DOHH2 (cell line): ENCODE data around the gene ADCY5.

Source experiments
- H3F3A ChIP-seq: fragments of 200-600 bp; sonication (generic), shearing (Covaris generic); 2 replicates; pipeline ENCODE4 v1.6.0; 2016; ENCODE audit warnings: antibody characterized with exemption, mild to moderate bottlenecking; ENCODE audit not compliant: control insufficient read depth, insufficient read depth
- H3K27ac ChIP-seq: fragments of 200-600 bp; sonication (generic); 2 replicates; pipeline ENCODE4 v1.5.1; 2014; ENCODE audit warnings: low read depth, mild to moderate bottlenecking, low read length, moderate library complexity
- H3K27me3 ChIP-seq: fragments of 200-600 bp; sonication (generic); 2 replicates; pipeline ENCODE4 v1.6.1; 2014; ENCODE audit warnings: mild to moderate bottlenecking, low read length, mixed read lengths; ENCODE audit not compliant: control insufficient read depth
- H3K36me3 ChIP-seq: fragments of 200-600 bp; sonication (generic); 2 replicates; pipeline ENCODE4 v1.6.1; 2014; ENCODE audit warnings: mild to moderate bottlenecking, low read length, moderate library complexity, mixed read lengths; ENCODE audit not compliant: control insufficient read depth
- H3K4me1 ChIP-seq: fragments of 200-600 bp; sonication (generic); 2 replicates; pipeline ENCODE4 v1.6.1; 2014; ENCODE audit warnings: mild to moderate bottlenecking, low read length, mixed read lengths; ENCODE audit not compliant: control insufficient read depth
- H3K4me2 ChIP-seq: fragments of 200-600 bp; sonication (generic); 2 replicates; pipeline ENCODE4 v1.6.0; 2014; ENCODE audit warnings: mild to moderate bottlenecking, low read length, moderate library complexity
- H3K4me3 ChIP-seq: fragments of 200-600 bp; sonication (generic); 2 replicates; pipeline ENCODE4 v1.5.1; 2014; ENCODE audit warnings: mild to moderate bottlenecking, low read length, mixed read lengths
- H3K79me2 ChIP-seq: fragments of 200-600 bp; sonication (generic); 2 replicates; pipeline ENCODE4 v1.6.1; 2014; ENCODE audit warnings: mild to moderate bottlenecking, low read length, mixed read lengths; ENCODE audit not compliant: control insufficient read depth
- H3K9me2 ChIP-seq: fragments of 200-600 bp; sonication (generic); replicated peaks from 2 replicates; pipeline ENCODE4 v1.6.1; 2014; ENCODE audit warnings: mild to moderate bottlenecking, low read length, mixed read lengths; ENCODE audit not compliant: control insufficient read depth
- H3K9me3 ChIP-seq: fragments of 200-600 bp; sonication (generic); 2 replicates; pipeline ENCODE4 v1.6.1; 2014; ENCODE audit warnings: antibody characterized with exemption, low read length, mixed read lengths; ENCODE audit not compliant: control insufficient read depth, insufficient read depth
- H4K20me1 ChIP-seq: fragments of 200-600 bp; sonication (generic); 2 replicates; pipeline ENCODE4 v1.6.0; 2014; ENCODE audit warnings: low read depth, mild to moderate bottlenecking, antibody characterized with exemption, low read length, moderate library complexity; ENCODE audit not compliant: control insufficient read depth, insufficient read depth
- CTCF ChIP-seq: fragments of 200-600 bp; sonication (generic); IDR thresholded peaks from one replicate; pipeline ENCODE4 v1.5.1; 2014; ENCODE audit warnings: antibody characterized with exemption, mild to moderate bottlenecking, low read depth, low read length; ENCODE audit not compliant: poor library complexity, severe bottlenecking
- EZH2phosphoT487 ChIP-seq: fragments of 200-600 bp; sonication (generic); IDR thresholded peaks from 2 replicates; pipeline ENCODE4 v1.6.1; 2017; ENCODE audit warnings: borderline replicate concordance, mild to moderate bottlenecking, antibody characterized with exemption, low read length, moderate library complexity, mixed read lengths

ADCY5 gene

GRCh38 chr3:123289391-123290106 is 159.3 kb downstream of the ADCY5 start:
- no peaks in the 10 kb centered on the region for H4K20me1 ChIP-seq
- H3K27me3 ChIP-seq, result no peaks in the 10 kb centered on the region

DNA sequence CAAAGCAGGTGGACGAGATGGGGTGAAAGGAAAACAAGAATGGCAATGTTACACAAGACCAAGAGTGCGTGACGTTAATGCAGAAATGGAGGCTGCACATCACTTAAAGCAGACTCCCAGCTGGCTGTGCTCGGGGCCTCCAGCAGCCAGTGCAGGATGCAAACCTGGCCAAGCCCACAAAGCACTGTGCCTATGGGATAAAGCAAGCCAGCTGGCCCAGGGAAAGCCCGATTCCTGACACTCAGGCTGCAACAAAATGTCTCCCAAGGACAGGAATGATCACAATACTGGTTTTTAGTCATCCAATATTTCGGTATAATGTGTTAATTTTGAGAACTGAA is 161.0 kb downstream of the ADCY5 start:
- no peaks in the 10 kb centered on the region for H3K27me3 ChIP-seq
- no peak for TF ChIP-seq EZH2phosphoT487
- TF ChIP-seq CTCF, result no peak
- no peak overlapping the region for H3K4me3 ChIP-seq
- H3K27ac ChIP-seq, result no peak overlapping the region
- H3K36me3 ChIP-seq, result no peaks in the 10 kb centered on the region
- no peaks in the 10 kb centered on the region for H4K20me1 ChIP-seq
- H3F3A ChIP-seq, result no peaks in the 10 kb centered on the region
- no peaks in the 10 kb centered on the region for H3K9me2 ChIP-seq
- H3K79me2 ChIP-seq, result no peaks in the 10 kb centered on the region
- H3K4me1 ChIP-seq, result no peaks in the 10 kb centered on the region
- H3K4me2 ChIP-seq, result no peak overlapping the region
- no peaks in the 10 kb centered on the region for H3K9me3 ChIP-seq

More at GRCh38 chr3:123289391-123290106, 159.3 kb downstream of the ADCY5 start:
- Histone ChIP-seq H3K9me3 (no peaks in the 10 kb centered on the region), H3K36me3 (no peaks in the 10 kb centered on the region), H3K79me2 (no peaks in the 10 kb centered on the region), H3K4me1 (no peaks in the 10 kb centered on the region), H3F3A (no peaks in the 10 kb centered on the region), H3K27ac (no peak overlapping the region), H3K4me3 (no peak overlapping the region), H3K9me2 (no peaks in the 10 kb centered on the region), H3K4me2 (no peak overlapping the region)
- TF ChIP-seq EZH2phosphoT487 (no peak), CTCF (no peak)

DNA sequence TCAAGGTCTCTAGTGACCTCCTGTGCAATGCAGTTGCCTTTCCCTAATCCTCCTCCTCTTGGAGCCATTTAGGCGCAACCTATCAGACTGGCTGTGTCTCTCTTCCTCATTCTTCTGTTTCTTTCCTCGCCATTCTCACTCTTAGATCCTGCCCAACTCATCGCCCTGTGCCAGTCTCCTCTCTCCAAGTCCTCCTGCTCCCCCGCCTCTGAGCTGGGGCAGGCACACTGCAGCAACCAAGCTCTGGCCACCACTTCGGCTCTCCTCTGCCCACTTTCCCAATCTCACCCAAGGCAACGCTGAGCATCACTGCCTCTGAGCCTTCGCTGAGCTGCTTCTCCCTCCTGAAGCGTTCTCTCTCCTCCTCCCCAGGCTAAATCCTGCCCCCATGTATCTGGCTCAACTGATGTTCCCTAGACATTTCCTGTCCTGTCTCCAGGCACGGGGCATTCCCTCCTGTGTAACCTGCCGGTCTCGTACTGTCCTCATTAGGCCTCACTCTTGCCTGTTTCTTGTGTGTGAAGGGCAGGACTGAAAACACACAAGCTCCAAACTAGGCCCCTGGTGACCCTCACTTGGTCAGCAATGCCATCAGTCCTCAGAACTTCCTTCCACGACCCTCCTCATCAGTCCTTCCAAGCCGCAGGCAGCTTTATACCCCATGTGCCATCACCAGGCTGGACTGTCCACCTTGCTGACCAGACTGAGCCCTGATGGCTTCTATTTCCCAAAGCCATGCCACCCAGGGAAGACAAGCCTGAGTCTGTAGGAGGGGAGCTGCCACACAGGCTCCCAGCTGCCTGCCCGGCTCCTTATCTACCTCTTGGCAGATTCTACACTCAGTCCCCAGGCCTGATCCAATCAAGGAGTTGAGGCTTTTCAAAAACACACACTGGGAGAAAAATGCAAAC is 161.6 kb downstream of the ADCY5 start:
- TF ChIP-seq CTCF, result no peak
- TF ChIP-seq EZH2phosphoT487, result no peak

More for the DNA sequence above, 161.6 kb downstream of the ADCY5 start:
- Histone ChIP-seq H3K27me3 (no peaks in the 10 kb centered on the region), H4K20me1 (no peaks in the 10 kb centered on the region), H3K4me3 (no peak overlapping the region), H3K4me1 (no peaks in the 10 kb centered on the region), H3K9me2 (no peaks in the 10 kb centered on the region), H3K36me3 (no peaks in the 10 kb centered on the region), H3K4me2 (no peak overlapping the region), H3F3A (no peaks in the 10 kb centered on the region), H3K79me2 (no peaks in the 10 kb centered on the region), H3K27ac (no peak overlapping the region), H3K9me3 (no peaks in the 10 kb centered on the region)
